BJ (cell line): Measurements from ENCODE around the gene LGALS13. TPM values are rescaled to one million over a fixed set of nuclear protein-coding genes. Genes with fewer than 3 reads are reported as not detected.

Experiments
- CTCF ChIA-PET: fragments of 350-600 bp; formaldehyde crosslinking; extraction: SDS; loops from one replicate; lab custom pipeline; 2021; ENCODE audit warnings: antibody characterized with exemption, inconsistent platforms; lab: Yijun Ruan, JAX
- POLR2A ChIA-PET: fragments of 300-600 bp; sonication (Branson Sonifier 250); formaldehyde crosslinking; extraction: SDS; loops from one replicate; lab custom pipeline; 2021; ENCODE audit warnings: antibody characterized with exemption; lab: Charles Lee
- DNase-seq: peaks from one replicate; pipeline ENCODE4 v3.0.0-alpha.2; 2011; ENCODE audit warnings: low read depth
- H3K27me3 ChIP-seq: 2 replicates; pipeline ENCODE4 v1.6.0; 2011; ENCODE audit warnings: low read length; ENCODE audit not compliant: control insufficient read depth, insufficient read depth
- H3K36me3 ChIP-seq: 2 replicates; pipeline ENCODE4 v1.5.1; 2011; ENCODE audit warnings: low read length; ENCODE audit not compliant: control insufficient read depth, insufficient read depth
- H3K4me3 ChIP-seq: 2 replicates; pipeline ENCODE4 v1.5.1; 2011; ENCODE audit warnings: low read depth, mild to moderate bottlenecking, control low read depth, low read length
- polyA plus RNA-seq: library from polyadenylated mRNA; depleted of rRNA; stranded (reverse); fragments of >200 nt; gene quantifications from 2 replicates; pipeline ENCODE4 v1.2.3, GENCODE V29; 2011; rRNA removed
- small RNA-seq: library from RNA; depleted of rRNA; stranded (forward); fragments of <200 nt; gene quantifications from one replicate; pipeline ENCODE3, GENCODE V24; 2012; ENCODE audit warnings: low replicate concordance, low read depth; ENCODE audit not compliant: insufficient read length
- TF ChIP-seq, protein P1 (sequence below): IDR thresholded peaks from 2 replicates; pipeline ENCODE4 v1.5.1; 2011; ENCODE audit warnings: low read depth, mild to moderate bottlenecking, control low read depth, inconsistent platforms, low read length, moderate library complexity; ENCODE audit not compliant: insufficient read depth

The LGALS13 gene
- polyA plus RNA-seq, 1 experiment = not detected

DNA sequence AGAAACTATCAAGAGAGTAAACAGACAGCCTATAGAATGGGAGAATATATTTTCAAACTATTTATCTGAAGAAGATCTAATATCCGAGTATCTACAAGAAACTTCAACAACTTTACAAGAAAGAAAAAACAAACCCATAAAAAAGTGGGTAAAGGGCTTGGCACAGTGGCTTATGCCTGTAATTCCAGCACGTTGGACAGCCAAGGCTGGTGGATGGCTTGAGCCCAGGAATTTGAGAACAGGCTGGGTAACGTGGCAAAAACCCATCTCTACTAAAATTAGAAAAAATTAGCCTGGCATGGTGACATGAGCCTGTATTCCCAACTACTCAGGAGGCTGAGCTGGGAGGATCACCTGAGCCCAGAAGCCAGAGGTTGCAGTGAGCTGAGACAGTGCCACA is 45.6 kb downstream of the LGALS13 start:
- TF ChIP-seq, protein P1, sequence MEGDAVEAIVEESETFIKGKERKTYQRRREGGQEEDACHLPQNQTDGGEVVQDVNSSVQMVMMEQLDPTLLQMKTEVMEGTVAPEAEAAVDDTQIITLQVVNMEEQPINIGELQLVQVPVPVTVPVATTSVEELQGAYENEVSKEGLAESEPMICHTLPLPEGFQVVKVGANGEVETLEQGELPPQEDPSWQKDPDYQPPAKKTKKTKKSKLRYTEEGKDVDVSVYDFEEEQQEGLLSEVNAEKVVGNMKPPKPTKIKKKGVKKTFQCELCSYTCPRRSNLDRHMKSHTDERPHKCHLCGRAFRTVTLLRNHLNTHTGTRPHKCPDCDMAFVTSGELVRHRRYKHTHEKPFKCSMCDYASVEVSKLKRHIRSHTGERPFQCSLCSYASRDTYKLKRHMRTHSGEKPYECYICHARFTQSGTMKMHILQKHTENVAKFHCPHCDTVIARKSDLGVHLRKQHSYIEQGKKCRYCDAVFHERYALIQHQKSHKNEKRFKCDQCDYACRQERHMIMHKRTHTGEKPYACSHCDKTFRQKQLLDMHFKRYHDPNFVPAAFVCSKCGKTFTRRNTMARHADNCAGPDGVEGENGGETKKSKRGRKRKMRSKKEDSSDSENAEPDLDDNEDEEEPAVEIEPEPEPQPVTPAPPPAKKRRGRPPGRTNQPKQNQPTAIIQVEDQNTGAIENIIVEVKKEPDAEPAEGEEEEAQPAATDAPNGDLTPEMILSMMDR = no peak
- CTCF ChIA-PET = no interaction called here

GRCh38 chr19:39655613-39656012 is 53.3 kb downstream of the LGALS13 start, which contains the start of gene LGALS16:
TSS of gene LGALS16 (plus strand) at chr19:39655913. CDS start at chr19:39655962, 49 bp downstream.
- CTCF ChIA-PET = no interaction called here

More for the DNA sequence above, 45.6 kb downstream of the LGALS13 start:
- no peak overlapping the region for H3K4me3 ChIP-seq
- DNase-seq = no peak
- H3K27me3 ChIP-seq = no peaks in the 10 kb centered on the region
- POLR2A ChIA-PET = no interaction called here
- no peaks in the 10 kb centered on the region for H3K36me3 ChIP-seq

More at GRCh38 chr19:39655613-39656012, 53.3 kb downstream of the LGALS13 start, which contains the start of gene LGALS16:
- Histone ChIP-seq H3K4me3 (no peak within 1 kb of the TSS), H3K36me3 (no peaks in the 10 kb centered on the region), H3K27me3 (no peaks in the 10 kb centered on the region)
- TF ChIP-seq, protein P1 = no peak
- no peak for DNase-seq
- POLR2A ChIA-PET = no interaction called here

Small RNA genes lying within 50 kb of the gene (small RNA-seq; reads per million reads assigned to genes)
- gene AC005176.2 = not detected
- not detected for gene RPS29P24
- not detected for gene RPS29P25
- not detected for gene RPS29P26
- not detected for gene RPS29P30

Other genes starting within 250 kb of the LGALS13 start
- gene PAF1, start 211.4 kb upstream of the LGALS13 start, polyA plus RNA-seq = 50.2 and 51.8 TPM in 2 replicates
- gene MED29, start 211.1 kb upstream of the LGALS13 start, polyA plus RNA-seq = 28.5 and 36.6 TPM in 2 replicates
- 4.8 and 9.5 TPM in 2 replicates for gene ZFP36, start 195.7 kb upstream of the LGALS13 start, polyA plus RNA-seq
- 12.5 and 20.6 TPM in 2 replicates for gene PLEKHG2, start 189.9 kb upstream of the LGALS13 start, polyA plus RNA-seq
- 2,401 and 2,896 TPM in 2 replicates for gene RPS16, start 166.6 kb upstream of the LGALS13 start, polyA plus RNA-seq
- gene SUPT5H, start 156.9 kb upstream of the LGALS13 start, polyA plus RNA-seq = 55.2 and 81.8 TPM in 2 replicates
- 86.1 and 97.8 TPM in 2 replicates for gene TIMM50, start 121.7 kb upstream of the LGALS13 start, polyA plus RNA-seq
- gene DLL3, start 103.6 kb upstream of the LGALS13 start, polyA plus RNA-seq = 0.71 and 1.0 TPM in 2 replicates
- gene SELENOV, start 87.4 kb upstream of the LGALS13 start, polyA plus RNA-seq = not detected in 2 replicates
- gene EID2B, start 69.7 kb upstream of the LGALS13 start, polyA plus RNA-seq = 2.2 and 2.3 TPM in 2 replicates
- gene EID2, start 62.4 kb upstream of the LGALS13 start, polyA plus RNA-seq = 5.5 and 7.9 TPM in 2 replicates
- gene LGALS16, start 53.4 kb downstream of the LGALS13 start, polyA plus RNA-seq = not detected in 2 replicates
- not detected in 2 replicates for gene LGALS14, start 102.0 kb downstream of the LGALS13 start, polyA plus RNA-seq
- not detected in 2 replicates for gene CLC, start 135.5 kb downstream of the LGALS13 start, polyA plus RNA-seq
- gene LEUTX, start 176.3 kb downstream of the LGALS13 start, polyA plus RNA-seq = not detected in 2 replicates
- 6.6 and 8.4 TPM in 2 replicates for gene DYRK1B, start 231.6 kb downstream of the LGALS13 start, polyA plus RNA-seq
- 228 and 372 TPM in 2 replicates for gene FBL, start 243.9 kb downstream of the LGALS13 start, polyA plus RNA-seq